HEK293 (cell line): ENCODE measurements around the gene SPDYE6.

Source experiments
- GLI4 ChIP-seq: fragments of 450-650 bp; formaldehyde crosslinking; IDR thresholded peaks from 2 replicates; pipeline ENCODE4 v1.5.1; 2016; ENCODE audit warnings: missing biosample characterization, missing genetic modification characterization
- HOXC10 ChIP-seq: sonication (generic); formaldehyde crosslinking; IDR thresholded peaks from 2 replicates; pipeline ENCODE4 v1.8.1; 2023; ENCODE audit warnings: mild to moderate bottlenecking, missing genetic modification reagents
- KLF1 ChIP-seq: fragments of 450-650 bp; formaldehyde crosslinking; IDR thresholded peaks from 2 replicates; pipeline ENCODE4 v1.5.1; 2016; ENCODE audit warnings: missing biosample characterization, missing genetic modification characterization
- KLF16 ChIP-seq: fragments of 450-650 bp; formaldehyde crosslinking; IDR thresholded peaks from 2 replicates; pipeline ENCODE4 v1.5.1; 2017; ENCODE audit warnings: missing biosample characterization, missing genetic modification characterization
- PRDM4 ChIP-seq: fragments of 450-650 bp; formaldehyde crosslinking; IDR thresholded peaks from 2 replicates; pipeline ENCODE4 v1.5.1; 2017; ENCODE audit warnings: missing biosample characterization, missing genetic modification characterization
- WT1 ChIP-seq: fragments of 450-650 bp; formaldehyde crosslinking; IDR thresholded peaks from 2 replicates; pipeline ENCODE4 v1.5.1; 2016; ENCODE audit warnings: missing biosample characterization, missing genetic modification characterization
- YY2 ChIP-seq: fragments of 450-650 bp; formaldehyde crosslinking; IDR thresholded peaks from 2 replicates; pipeline ENCODE4 v1.5.1; 2016; ENCODE audit warnings: missing biosample characterization, missing genetic modification characterization
- ZBTB1 ChIP-seq: fragments of 450-650 bp; formaldehyde crosslinking; IDR thresholded peaks from 2 replicates; pipeline ENCODE4 v1.5.1; 2016; ENCODE audit warnings: missing biosample characterization, missing genetic modification characterization
- ZFHX2 ChIP-seq: fragments of 450-650 bp; formaldehyde crosslinking; conservative IDR thresholded peaks from 2 replicates; pipeline ENCODE4 v1.5.1; 2016; ENCODE audit warnings: missing biosample characterization, missing genetic modification characterization
- ZNF121 ChIP-seq: fragments of 450-650 bp; formaldehyde crosslinking; IDR thresholded peaks from 2 replicates; pipeline ENCODE4 v1.5.1; 2016; ENCODE audit warnings: missing biosample characterization, missing genetic modification characterization
- ZNF138 ChIP-seq: fragments of 450-650 bp; formaldehyde crosslinking; IDR thresholded peaks from 2 replicates; pipeline ENCODE4 v1.5.1; 2016; ENCODE audit warnings: missing biosample characterization, missing genetic modification characterization, borderline replicate concordance
- ZNF140 ChIP-seq: fragments of 450-650 bp; formaldehyde crosslinking; IDR thresholded peaks from 2 replicates; pipeline ENCODE4 v1.5.1; 2016; ENCODE audit warnings: missing biosample characterization, missing genetic modification characterization
- ZNF148 ChIP-seq: fragments of 450-650 bp; formaldehyde crosslinking; IDR thresholded peaks from 2 replicates; pipeline ENCODE4 v1.5.0; 2017; ENCODE audit warnings: missing biosample characterization, missing genetic modification characterization, borderline replicate concordance
- ZNF221 ChIP-seq: fragments of 450-650 bp; formaldehyde crosslinking; IDR thresholded peaks from 2 replicates; pipeline ENCODE4 v1.5.1; 2017; ENCODE audit warnings: missing biosample characterization, missing genetic modification characterization, borderline replicate concordance
- ZNF274 ChIP-seq, 2 experiments: fragments of 200-500 bp in 1 of 2; fragments of 450-650 bp in 1 of 2; sonication (Bioruptor generic) in 1 of 2; formaldehyde crosslinking in 1 of 2; IDR thresholded peaks; 2 replicates each; pipeline versions ENCODE4 v1.5.1 to v1.6.1; 2014 to 2016; ENCODE audit warnings: borderline replicate concordance in 1 of 2, inconsistent platforms in 1 of 2, low read length in 1 of 2, missing biosample characterization in 1 of 2, missing genetic modification characterization in 1 of 2
- ZNF311 ChIP-seq: fragments of 450-650 bp; formaldehyde crosslinking; IDR thresholded peaks from 2 replicates; pipeline ENCODE4 v1.5.1; 2017; ENCODE audit warnings: missing biosample characterization, missing genetic modification characterization, borderline replicate concordance
- ZNF341 ChIP-seq: fragments of 450-650 bp; formaldehyde crosslinking; IDR thresholded peaks from 2 replicates; pipeline ENCODE4; 2016; ENCODE audit warnings: low read depth, missing biosample characterization, missing genetic modification characterization
- ZNF362 ChIP-seq: fragments of 450-650 bp; formaldehyde crosslinking; IDR thresholded peaks from 2 replicates; pipeline ENCODE4 v1.5.1; 2016; ENCODE audit warnings: missing biosample characterization, missing genetic modification characterization
- ZNF394 ChIP-seq: fragments of 450-650 bp; formaldehyde crosslinking; IDR thresholded peaks from 2 replicates; pipeline ENCODE4 v1.5.1; 2016; ENCODE audit warnings: missing biosample characterization, missing genetic modification characterization, mild to moderate bottlenecking, moderate library complexity, borderline replicate concordance
- ZNF596 ChIP-seq: fragments of 450-650 bp; IDR thresholded peaks from 2 replicates; pipeline ENCODE4 v1.5.0; 2018; ENCODE audit warnings: missing biosample characterization, mild to moderate bottlenecking, missing genetic modification characterization, moderate library complexity
- ZNF600 ChIP-seq: fragments of 450-650 bp; formaldehyde crosslinking; IDR thresholded peaks from 2 replicates; pipeline ENCODE4 v1.5.1; 2016; ENCODE audit warnings: missing biosample characterization, missing genetic modification characterization
- ZNF629 ChIP-seq: fragments of 450-650 bp; formaldehyde crosslinking; IDR thresholded peaks from 2 replicates; pipeline ENCODE4 v1.5.1; 2017; ENCODE audit warnings: missing biosample characterization, missing genetic modification characterization
- ZNF658 ChIP-seq: fragments of 450-650 bp; formaldehyde crosslinking; IDR thresholded peaks from 2 replicates; pipeline ENCODE4; 2016; ENCODE audit warnings: missing biosample characterization, missing genetic modification characterization
- TF ChIP-seq, protein P1 (sequence below): fragments of 450-650 bp; formaldehyde crosslinking; IDR thresholded peaks from 2 replicates; pipeline ENCODE4 v1.5.1; 2016; ENCODE audit warnings: missing biosample characterization, missing genetic modification characterization
- TF ChIP-seq, protein P2 (sequence below): fragments of 450-650 bp; formaldehyde crosslinking; IDR thresholded peaks from 2 replicates; pipeline ENCODE4 v1.5.1; 2016; ENCODE audit warnings: missing biosample characterization, missing genetic modification characterization
- TF ChIP-seq, protein P3 (sequence below): fragments of 450-650 bp; formaldehyde crosslinking; IDR thresholded peaks from 2 replicates; pipeline ENCODE4 v1.5.1; 2017; ENCODE audit warnings: missing biosample characterization, missing genetic modification characterization

The SPDYE6 gene

GRCh38 chr7:102395873-102396709, 39.8 kb upstream of the SPDYE6 start, which contains the start of gene PRKRIP1 (continued):
- TF ChIP-seq PRDM4 (tag by site-specific recombination), result no peak
- TF ChIP-seq ZNF311 (tag by site-specific recombination), result no peak
- TF ChIP-seq ZNF148, result no peak
- TF ChIP-seq ZNF138 (tag by site-specific recombination), result no peak
- no peak for TF ChIP-seq ZNF596 (tag by site-specific recombination)
- TF ChIP-seq ZNF274 (IDR thresholded peaks at IDR 0.05; ENCODE audit: low read length), result no peak
- TF ChIP-seq ZNF274 (tag by site-specific recombination; IDR thresholded peaks at IDR 0.05; ENCODE audit: borderline replicate concordance), result no peak
- no peak for TF ChIP-seq ZNF394 (tag by site-specific recombination)
- TF ChIP-seq GLI4, result no peak
- TF ChIP-seq ZNF362 (tag by site-specific recombination), result no peak
- TF ChIP-seq, protein P1, sequence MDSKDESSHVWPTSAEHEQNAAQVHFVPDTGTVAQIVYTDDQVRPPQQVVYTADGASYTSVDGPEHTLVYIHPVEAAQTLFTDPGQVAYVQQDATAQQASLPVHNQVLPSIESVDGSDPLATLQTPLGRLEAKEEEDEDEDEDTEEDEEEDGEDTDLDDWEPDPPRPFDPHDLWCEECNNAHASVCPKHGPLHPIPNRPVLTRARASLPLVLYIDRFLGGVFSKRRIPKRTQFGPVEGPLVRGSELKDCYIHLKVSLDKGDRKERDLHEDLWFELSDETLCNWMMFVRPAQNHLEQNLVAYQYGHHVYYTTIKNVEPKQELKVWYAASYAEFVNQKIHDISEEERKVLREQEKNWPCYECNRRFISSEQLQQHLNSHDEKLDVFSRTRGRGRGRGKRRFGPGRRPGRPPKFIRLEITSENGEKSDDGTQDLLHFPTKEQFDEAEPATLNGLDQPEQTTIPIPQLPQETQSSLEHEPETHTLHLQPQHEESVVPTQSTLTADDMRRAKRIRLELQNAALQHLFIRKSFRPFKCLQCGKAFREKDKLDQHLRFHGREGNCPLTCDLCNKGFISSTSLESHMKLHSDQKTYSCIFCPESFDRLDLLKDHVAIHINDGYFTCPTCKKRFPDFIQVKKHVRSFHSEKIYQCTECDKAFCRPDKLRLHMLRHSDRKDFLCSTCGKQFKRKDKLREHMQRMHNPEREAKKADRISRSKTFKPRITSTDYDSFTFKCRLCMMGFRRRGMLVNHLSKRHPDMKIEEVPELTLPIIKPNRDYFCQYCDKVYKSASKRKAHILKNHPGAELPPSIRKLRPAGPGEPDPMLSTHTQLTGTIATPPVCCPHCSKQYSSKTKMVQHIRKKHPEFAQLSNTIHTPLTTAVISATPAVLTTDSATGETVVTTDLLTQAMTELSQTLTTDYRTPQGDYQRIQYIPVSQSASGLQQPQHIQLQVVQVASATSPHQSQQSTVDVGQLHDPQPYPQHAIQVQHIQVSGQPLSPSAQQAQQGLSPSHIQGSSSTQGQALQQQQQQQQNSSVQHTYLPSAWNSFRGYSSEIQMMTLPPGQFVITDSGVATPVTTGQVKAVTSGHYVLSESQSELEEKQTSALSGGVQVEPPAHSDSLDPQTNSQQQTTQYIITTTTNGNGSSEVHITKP, result peak; percentile 99
- TF ChIP-seq, protein P2, sequence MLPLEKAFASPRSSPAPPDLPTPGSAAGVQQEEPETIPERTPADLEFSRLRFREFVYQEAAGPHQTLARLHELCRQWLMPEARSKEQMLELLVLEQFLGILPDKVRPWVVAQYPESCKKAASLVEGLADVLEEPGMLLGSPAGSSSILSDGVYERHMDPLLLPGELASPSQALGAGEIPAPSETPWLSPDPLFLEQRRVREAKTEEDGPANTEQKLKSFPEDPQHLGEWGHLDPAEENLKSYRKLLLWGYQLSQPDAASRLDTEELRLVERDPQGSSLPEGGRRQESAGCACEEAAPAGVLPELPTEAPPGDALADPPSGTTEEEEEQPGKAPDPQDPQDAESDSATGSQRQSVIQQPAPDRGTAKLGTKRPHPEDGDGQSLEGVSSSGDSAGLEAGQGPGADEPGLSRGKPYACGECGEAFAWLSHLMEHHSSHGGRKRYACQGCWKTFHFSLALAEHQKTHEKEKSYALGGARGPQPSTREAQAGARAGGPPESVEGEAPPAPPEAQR (tag by site-specific recombination), result no peak
- peak; percentile 56 for TF ChIP-seq ZNF629 (tag by site-specific recombination)
- TF ChIP-seq WT1, result peak; percentile 54; the same call in 1 of the 2 replicates
- TF ChIP-seq, protein P3, sequence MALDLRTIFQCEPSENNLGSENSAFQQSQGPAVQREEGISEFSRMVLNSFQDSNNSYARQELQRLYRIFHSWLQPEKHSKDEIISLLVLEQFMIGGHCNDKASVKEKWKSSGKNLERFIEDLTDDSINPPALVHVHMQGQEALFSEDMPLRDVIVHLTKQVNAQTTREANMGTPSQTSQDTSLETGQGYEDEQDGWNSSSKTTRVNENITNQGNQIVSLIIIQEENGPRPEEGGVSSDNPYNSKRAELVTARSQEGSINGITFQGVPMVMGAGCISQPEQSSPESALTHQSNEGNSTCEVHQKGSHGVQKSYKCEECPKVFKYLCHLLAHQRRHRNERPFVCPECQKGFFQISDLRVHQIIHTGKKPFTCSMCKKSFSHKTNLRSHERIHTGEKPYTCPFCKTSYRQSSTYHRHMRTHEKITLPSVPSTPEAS, result no peak
- TF ChIP-seq KLF1 (tag by site-specific recombination), result no peak
- no peak for TF ChIP-seq YY2
- TF ChIP-seq ZNF140 (tag by site-specific recombination), result no peak
- TF ChIP-seq ZNF600 (tag by site-specific recombination), result peak; percentile 83
- no peak for TF ChIP-seq ZNF221
- no peak for TF ChIP-seq HOXC10
- no peak; the same call in 1 of the 2 replicates for TF ChIP-seq KLF16 (tag by site-specific recombination)
- TF ChIP-seq ZNF121 (tag by site-specific recombination), result no peak
- TF ChIP-seq ZBTB1 (tag by site-specific recombination), result no peak
- no peak; the same call in 1 of the 2 replicates for TF ChIP-seq ZFHX2 (tag by site-specific recombination)
- TF ChIP-seq ZNF341 (tag by site-specific recombination), result peak; percentile 88
- TF ChIP-seq ZNF658 (tag by site-specific recombination), result no peak
